Measurements from ENCODE around the gene PRKCH. TPM values are rescaled to one million over a fixed set of nuclear protein-coding genes. Genes with fewer than 3 reads are reported as not detected.

The PRKCH gene
- total and polyA plus RNA-seq, 5 donors from 2014 or later: 194 to 457 (median 201) TPM

GRCh38 chr14:61296151-61296550 lies 25.2 kb upstream of the PRKCH start:
- Mint-ChIP-seq H3K36me3 (peaks cover 14% of the 10 kb centered on the region), H3K27ac (peak overlapping the region; percentile 8 to 52 (median 29)), H3K4me3 (no peak overlapping the region), H3K27me3 (no peaks in the 10 kb centered on the region), H3K4me1 (peaks cover 5 to 44% (median 29%) of the 10 kb centered on the region in 4 donors), H3K9me3 (no peaks in the 10 kb centered on the region)
- H3K27ac ChIP-seq (ENCODE audit: insufficient read depth, low read length, poor library complexity, severe bottlenecking): no peak overlapping the region
- no peak for DNase-seq
- H3K27me3 ChIP-seq (ENCODE audit: control insufficient read depth, insufficient read depth, low read length): no peaks in the 10 kb centered on the region
- peaks cover 7% of the 10 kb centered on the region for H3K4me1 ChIP-seq (ENCODE audit: control insufficient read depth, insufficient read depth, low read length, poor library complexity, severe bottlenecking)
- H3K4me3 ChIP-seq (ENCODE audit: low read depth, low read length): no peak overlapping the region
- no peak for ATAC-seq (ENCODE audit: low read depth in 2 of 2)
- H3K36me3 ChIP-seq (ENCODE audit: control insufficient read depth, insufficient read depth, low read length): no peaks in the 10 kb centered on the region
- H3K9me3 ChIP-seq (ENCODE audit: control insufficient read depth in 2 of 2, low read length in 2 of 2): no peaks in the 10 kb centered on the region

- peaks cover 5 to 44% (median 30%) of the 10 kb centered on the region in 4 donors for H3K4me1 Mint-ChIP-seq
- no peaks in the 10 kb centered on the region for H3K36me3 ChIP-seq (ENCODE audit: control insufficient read depth, insufficient read depth, low read length)
- H3K4me3 Mint-ChIP-seq: no peak overlapping the region
- peak overlapping the region in 2 of 3 donors; percentile 8 to 52 for H3K27ac Mint-ChIP-seq
- no peaks in the 10 kb centered on the region for H3K27me3 Mint-ChIP-seq
- H3K4me3 ChIP-seq (ENCODE audit: low read depth, low read length): no peak overlapping the region
- no peaks in the 10 kb centered on the region for H3K27me3 ChIP-seq (ENCODE audit: control insufficient read depth, insufficient read depth, low read length)
- no peaks in the 10 kb centered on the region for H3K9me3 ChIP-seq (ENCODE audit: control insufficient read depth in 2 of 2, low read length in 2 of 2)
- H3K4me1 ChIP-seq (ENCODE audit: control insufficient read depth, insufficient read depth, low read length, poor library complexity, severe bottlenecking): peaks cover 7% of the 10 kb centered on the region
- H3K36me3 Mint-ChIP-seq: peaks cover 15% of the 10 kb centered on the region
- H3K27ac ChIP-seq (ENCODE audit: insufficient read depth, low read length, poor library complexity, severe bottlenecking): no peak overlapping the region
- no peaks in the 10 kb centered on the region for H3K9me3 Mint-ChIP-seq
- peak; percentile 14 to 77 (median 67) for DNase-seq
- ATAC-seq (ENCODE audit: low read depth in 2 of 2): peak; percentile 73 to 77
Observed at GRCh38 chr14:61296719-61297502, 24.5 kb upstream of the PRKCH start.

- peaks cover 5 to 44% (median 30%) of the 10 kb centered on the region in 4 donors for H3K4me1 Mint-ChIP-seq
- peaks cover 17% of the 10 kb centered on the region for H3K36me3 Mint-ChIP-seq
- Histone ChIP-seq H3K27me3 (ENCODE audit: control insufficient read depth, insufficient read depth, low read length) (no peaks in the 10 kb centered on the region), H3K9me3 (ENCODE audit: control insufficient read depth in 2 of 2, low read length in 2 of 2) (no peaks in the 10 kb centered on the region), H3K27ac (ENCODE audit: insufficient read depth, low read length, poor library complexity, severe bottlenecking) (no peak overlapping the region), H3K4me3 (ENCODE audit: low read depth, low read length) (no peak overlapping the region), H3K4me1 (ENCODE audit: control insufficient read depth, insufficient read depth, low read length, poor library complexity, severe bottlenecking) (peaks cover 7% of the 10 kb centered on the region), H3K36me3 (ENCODE audit: control insufficient read depth, insufficient read depth, low read length) (no peaks in the 10 kb centered on the region)
- H3K27me3 Mint-ChIP-seq: no peaks in the 10 kb centered on the region
- no peaks in the 10 kb centered on the region for H3K9me3 Mint-ChIP-seq
- H3K27ac Mint-ChIP-seq: peak overlapping the region in 1 of 3 donors; percentile 85
- DNase-seq (no peak), ATAC-seq (ENCODE audit: low read depth in 2 of 2) (no peak)
- H3K4me3 Mint-ChIP-seq: no peak overlapping the region
Observed at GRCh38 chr14:61297581-61297980, 23.8 kb upstream of the PRKCH start.

GRCh38 chr14:61298824-61299223 lies 22.6 kb upstream of the PRKCH start:
- H3K36me3 ChIP-seq (ENCODE audit: control insufficient read depth, insufficient read depth, low read length): no peaks in the 10 kb centered on the region
- H3K4me3 ChIP-seq (ENCODE audit: low read depth, low read length): no peak overlapping the region
- DNase-seq: no peak
- Mint-ChIP-seq H3K4me3 (no peak overlapping the region), H3K9me3 (no peaks in the 10 kb centered on the region), H3K36me3 (peaks cover 17% of the 10 kb centered on the region), H3K27me3 (no peaks in the 10 kb centered on the region), H3K27ac (peak overlapping the region in 2 of 3 donors; percentile 23 to 85), H3K4me1 (peaks cover 5 to 44% (median 30%) of the 10 kb centered on the region in 4 donors)
- H3K27me3 ChIP-seq (ENCODE audit: control insufficient read depth, insufficient read depth, low read length): no peaks in the 10 kb centered on the region
- H3K4me1 ChIP-seq (ENCODE audit: control insufficient read depth, insufficient read depth, low read length, poor library complexity, severe bottlenecking): peaks cover 7% of the 10 kb centered on the region
- H3K27ac ChIP-seq (ENCODE audit: insufficient read depth, low read length, poor library complexity, severe bottlenecking): no peak overlapping the region
- no peak for ATAC-seq (ENCODE audit: low read depth in 2 of 2)
- H3K9me3 ChIP-seq (ENCODE audit: control insufficient read depth in 2 of 2, low read length in 2 of 2): no peaks in the 10 kb centered on the region

- Mint-ChIP-seq H3K4me1 (peaks cover 5 to 44% (median 30%) of the 10 kb centered on the region in 4 donors), H3K27ac (peak overlapping the region in 2 of 3 donors; percentile 18 to 27), H3K36me3 (peaks cover 21% of the 10 kb centered on the region), H3K4me3 (no peak overlapping the region), H3K9me3 (no peaks in the 10 kb centered on the region), H3K27me3 (no peaks in the 10 kb centered on the region)
- H3K4me3 ChIP-seq (ENCODE audit: low read depth, low read length): no peak overlapping the region
- DNase-seq (no peak), ATAC-seq (ENCODE audit: low read depth in 2 of 2) (no peak)
- H3K36me3 ChIP-seq (ENCODE audit: control insufficient read depth, insufficient read depth, low read length): no peaks in the 10 kb centered on the region
- peaks cover 7% of the 10 kb centered on the region for H3K4me1 ChIP-seq (ENCODE audit: control insufficient read depth, insufficient read depth, low read length, poor library complexity, severe bottlenecking)
- H3K9me3 ChIP-seq (ENCODE audit: control insufficient read depth in 2 of 2, low read length in 2 of 2): peaks cover 0 to 4% of the 10 kb centered on the region in 2 experiments
- no peak overlapping the region for H3K27ac ChIP-seq (ENCODE audit: insufficient read depth, low read length, poor library complexity, severe bottlenecking)
- H3K27me3 ChIP-seq (ENCODE audit: control insufficient read depth, insufficient read depth, low read length): no peaks in the 10 kb centered on the region
Observed at GRCh38 chr14:61300209-61300608, 21.2 kb upstream of the PRKCH start.

- peaks cover 5 to 43% (median 30%) of the 10 kb centered on the region in 4 donors for H3K4me1 Mint-ChIP-seq
- H3K36me3 ChIP-seq (ENCODE audit: control insufficient read depth, insufficient read depth, low read length): no peaks in the 10 kb centered on the region
Observed at GRCh38 chr14:61300754-61301153, 20.6 kb upstream of the PRKCH start.

GRCh38 chr14:61304688-61305087 lies 16.7 kb upstream of the PRKCH start:
- peaks cover 0 to 7% of the 10 kb centered on the region in 2 experiments for H3K9me3 ChIP-seq (ENCODE audit: control insufficient read depth in 2 of 2, low read length in 2 of 2)
- DNase-seq (no peak), ATAC-seq (ENCODE audit: low read depth in 2 of 2) (no peak)
- no peaks in the 10 kb centered on the region for H3K4me1 ChIP-seq (ENCODE audit: control insufficient read depth, insufficient read depth, low read length, poor library complexity, severe bottlenecking)
- Mint-ChIP-seq H3K9me3 (peaks cover 0 to 15% (median 1%) of the 10 kb centered on the region in 7 donors), H3K27me3 (no peaks in the 10 kb centered on the region), H3K4me1 (peaks cover 5 to 23% (median 14%) of the 10 kb centered on the region in 4 donors), H3K27ac (no peak overlapping the region), H3K36me3 (peaks cover 36% of the 10 kb centered on the region), H3K4me3 (no peak overlapping the region)
- H3K27me3 ChIP-seq (ENCODE audit: control insufficient read depth, insufficient read depth, low read length): no peaks in the 10 kb centered on the region
- no peak overlapping the region for H3K27ac ChIP-seq (ENCODE audit: insufficient read depth, low read length, poor library complexity, severe bottlenecking)
- peaks cover 6% of the 10 kb centered on the region for H3K36me3 ChIP-seq (ENCODE audit: control insufficient read depth, insufficient read depth, low read length)
- H3K4me3 ChIP-seq (ENCODE audit: low read depth, low read length): no peak overlapping the region

More at GRCh38 chr14:61300754-61301153, 20.6 kb upstream of the PRKCH start:
- peaks cover 0 to 4% of the 10 kb centered on the region in 2 experiments for H3K9me3 ChIP-seq (ENCODE audit: control insufficient read depth in 2 of 2, low read length in 2 of 2)
- Mint-ChIP-seq H3K27me3 (no peaks in the 10 kb centered on the region), H3K36me3 (peaks cover 24% of the 10 kb centered on the region), H3K4me3 (no peak overlapping the region), H3K9me3 (peaks cover 0 to 4% (median 0%) of the 10 kb centered on the region in 7 donors), H3K27ac (peak overlapping the region in 1 of 3 donors; percentile 15)
- H3K4me1 ChIP-seq (ENCODE audit: control insufficient read depth, insufficient read depth, low read length, poor library complexity, severe bottlenecking): peaks cover 7% of the 10 kb centered on the region
- ATAC-seq (ENCODE audit: low read depth in 2 of 2) (no peak), DNase-seq (no peak)
- no peaks in the 10 kb centered on the region for H3K27me3 ChIP-seq (ENCODE audit: control insufficient read depth, insufficient read depth, low read length)
- no peak overlapping the region for H3K4me3 ChIP-seq (ENCODE audit: low read depth, low read length)
- H3K27ac ChIP-seq (ENCODE audit: insufficient read depth, low read length, poor library complexity, severe bottlenecking): no peak overlapping the region

All from CD4-positive, CD25-positive, alpha-beta regulatory T cell (primary cell).